ENCODE results near the gene MAML1. TPM values are rescaled to one million over a fixed set of nuclear protein-coding genes. Genes with fewer than 3 reads are reported as not detected.
"Not testable (repeated sequence)": the region's sequence is repeated elsewhere in the genome, so short reads cannot be mapped to it uniquely, and the experiment has no call there.

The MAML1 gene, protein sequence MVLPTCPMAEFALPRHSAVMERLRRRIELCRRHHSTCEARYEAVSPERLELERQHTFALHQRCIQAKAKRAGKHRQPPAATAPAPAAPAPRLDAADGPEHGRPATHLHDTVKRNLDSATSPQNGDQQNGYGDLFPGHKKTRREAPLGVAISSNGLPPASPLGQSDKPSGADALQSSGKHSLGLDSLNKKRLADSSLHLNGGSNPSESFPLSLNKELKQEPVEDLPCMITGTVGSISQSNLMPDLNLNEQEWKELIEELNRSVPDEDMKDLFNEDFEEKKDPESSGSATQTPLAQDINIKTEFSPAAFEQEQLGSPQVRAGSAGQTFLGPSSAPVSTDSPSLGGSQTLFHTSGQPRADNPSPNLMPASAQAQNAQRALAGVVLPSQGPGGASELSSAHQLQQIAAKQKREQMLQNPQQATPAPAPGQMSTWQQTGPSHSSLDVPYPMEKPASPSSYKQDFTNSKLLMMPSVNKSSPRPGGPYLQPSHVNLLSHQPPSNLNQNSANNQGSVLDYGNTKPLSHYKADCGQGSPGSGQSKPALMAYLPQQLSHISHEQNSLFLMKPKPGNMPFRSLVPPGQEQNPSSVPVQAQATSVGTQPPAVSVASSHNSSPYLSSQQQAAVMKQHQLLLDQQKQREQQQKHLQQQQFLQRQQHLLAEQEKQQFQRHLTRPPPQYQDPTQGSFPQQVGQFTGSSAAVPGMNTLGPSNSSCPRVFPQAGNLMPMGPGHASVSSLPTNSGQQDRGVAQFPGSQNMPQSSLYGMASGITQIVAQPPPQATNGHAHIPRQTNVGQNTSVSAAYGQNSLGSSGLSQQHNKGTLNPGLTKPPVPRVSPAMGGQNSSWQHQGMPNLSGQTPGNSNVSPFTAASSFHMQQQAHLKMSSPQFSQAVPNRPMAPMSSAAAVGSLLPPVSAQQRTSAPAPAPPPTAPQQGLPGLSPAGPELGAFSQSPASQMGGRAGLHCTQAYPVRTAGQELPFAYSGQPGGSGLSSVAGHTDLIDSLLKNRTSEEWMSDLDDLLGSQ
- total RNA-seq (10 to 100 TPM; 26.4 to 51.2 (median 35.5) TPM), polyA plus RNA-seq (10 to 100 TPM in 1 of 2 donors, 1 to 10 TPM in 1; 3.5 to 12.3 TPM), total RNA-seq (61.6 reads per million, percentile 75 among the genes with 10 or more reads in this experiment)

DNA sequence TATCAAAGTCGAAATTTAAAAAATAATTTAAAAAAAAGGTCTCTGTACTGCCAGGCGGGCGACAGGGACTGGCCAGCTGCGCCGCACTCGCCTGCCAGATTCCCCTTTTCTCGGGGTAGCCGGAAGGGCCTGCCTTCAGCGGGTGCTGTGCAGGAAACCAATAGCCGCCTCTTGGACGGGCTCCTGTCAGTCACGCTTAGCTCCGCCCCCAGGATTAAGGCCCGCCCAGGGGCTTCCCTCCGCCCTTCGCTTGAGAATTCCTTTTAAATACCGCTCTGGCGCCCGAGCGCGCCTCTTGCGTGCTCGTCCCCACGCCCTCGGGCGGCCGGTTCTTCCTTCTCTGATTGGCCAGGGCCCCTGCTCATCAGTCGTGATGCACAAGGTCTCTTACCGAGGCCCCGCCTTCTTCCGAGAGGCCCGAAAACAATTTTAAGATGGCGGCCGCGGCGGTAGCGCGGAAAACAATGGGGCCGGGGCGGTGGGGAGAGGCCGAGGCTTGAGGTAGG, at the start of gene MAML1:
MAML1 (plus strand) TSS at position 411 of the 506 bp plus-strand sequence. CDS start 291 bp downstream, outside the sequence.
- H3K4me3 Mint-ChIP-seq, result peak within 1 kb of the TSS; percentile 91 to 96 (median 94)
- H3K4me1 ChIP-seq (ENCODE audit: control insufficient read depth in 2 of 2, insufficient read depth in 2 of 2, low read length in 2 of 2), result peaks cover 25 to 35% of the 10 kb centered on the region in 2 donors
- H3K27me3 Mint-ChIP-seq, result no peaks in the 10 kb centered on the region
- peak; percentile 95 to 100 (median 99) for DNase-seq
- H3K4me3 ChIP-seq (ENCODE audit: low read length), result peak within 1 kb of the TSS; percentile 70
- H3K36me3 ChIP-seq (ENCODE audit: control insufficient read depth in 2 of 3, insufficient read depth in 3 of 3, low read length in 3 of 3), result peaks cover 2 to 20% (median 5%) of the 10 kb centered on the region in 3 experiments
- no peaks in the 10 kb centered on the region for H3K9me3 Mint-ChIP-seq
- no peaks in the 10 kb centered on the region for H3K9me3 ChIP-seq (ENCODE audit: control insufficient read depth in 2 of 3, low read length in 3 of 3)
- peak within 1 kb of the TSS; percentile 100 for H3K27ac ChIP-seq (ENCODE audit: low read depth, low read length)
- ChIA-PET POLR2A (interaction anchor here (0.7 to 5.7 kb wide), 24 partner anchors 10 to 182 kb away, joined by 3 to 45 read pairs (median 4); partner anchors contain the start of genes HNRNPH1, LTC4S, RUFY1 and SQSTM1), CTCF (interaction anchor here (0.9 kb wide), 1 partner anchor 61 kb away, joined by 3 read pairs; the partner anchor contains the start of gene LTC4S)
- peaks cover 21 to 52% (median 38%) of the 10 kb centered on the region in 7 donors for H3K4me1 Mint-ChIP-seq
- ATAC-seq, result peak; percentile 97
- H3K36me3 Mint-ChIP-seq, result peaks cover 0 to 27% (median 5%) of the 10 kb centered on the region in 5 donors
- intact Hi-C loops (cut with micrococcal nuclease), result loop anchor here (1.0 to 2.0 kb wide), 14 partner anchors 30 to 358 kb away; partner anchors contain the start of genes CANX (in 2 of the 2), HNRNPH1 (in 2 of the 2), RUFY1 (in 2 of the 2) and MRNIP (in 1 of the 2)
- peak within 1 kb of the TSS; percentile 84 to 99 (median 95) for H3K27ac Mint-ChIP-seq
- H3K27me3 ChIP-seq (ENCODE audit: control insufficient read depth in 2 of 2, insufficient read depth in 2 of 2, low read length in 2 of 2), result no peaks in the 10 kb centered on the region

DNA sequence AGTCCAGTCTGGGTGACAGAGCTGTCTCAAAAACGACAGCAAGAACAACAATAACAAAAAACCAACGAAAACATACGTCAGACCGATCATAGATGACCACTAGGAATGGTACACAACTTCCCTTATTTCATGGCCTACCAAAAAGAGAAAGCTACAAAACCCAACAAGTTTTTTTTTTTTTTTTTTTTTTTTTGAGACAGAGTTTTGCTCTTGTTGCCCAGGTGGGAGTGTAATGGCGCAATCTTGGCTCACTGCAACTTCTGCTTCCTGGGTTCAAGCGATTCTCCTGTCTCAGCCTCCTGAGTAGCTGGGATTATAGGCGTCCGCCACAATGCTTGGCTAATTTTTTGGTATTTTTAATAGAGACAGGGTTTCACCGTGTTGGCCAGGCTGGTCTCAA, 43.4 kb upstream of the MAML1 start:
- H3K27ac ChIP-seq (ENCODE audit: low read depth, low read length); H3K27me3 ChIP-seq (ENCODE audit: control insufficient read depth in 2 of 2, insufficient read depth in 2 of 2, low read length in 2 of 2); H3K4me3 ChIP-seq (ENCODE audit: low read length); H3K4me1 Mint-ChIP-seq; ATAC-seq; H3K27me3 Mint-ChIP-seq; H3K36me3 ChIP-seq (ENCODE audit: control insufficient read depth in 2 of 3, insufficient read depth in 3 of 3, low read length in 3 of 3); POLR2A ChIA-PET; DNase-seq; H3K4me3 Mint-ChIP-seq; H3K9me3 Mint-ChIP-seq; H3K36me3 Mint-ChIP-seq; H3K9me3 ChIP-seq (ENCODE audit: control insufficient read depth in 2 of 3, low read length in 3 of 3); intact Hi-C loops (cut with micrococcal nuclease); CTCF ChIA-PET; H3K4me1 ChIP-seq (ENCODE audit: control insufficient read depth in 2 of 2, insufficient read depth in 2 of 2, low read length in 2 of 2); H3K27ac Mint-ChIP-seq: not testable (repeated sequence)

DNA sequence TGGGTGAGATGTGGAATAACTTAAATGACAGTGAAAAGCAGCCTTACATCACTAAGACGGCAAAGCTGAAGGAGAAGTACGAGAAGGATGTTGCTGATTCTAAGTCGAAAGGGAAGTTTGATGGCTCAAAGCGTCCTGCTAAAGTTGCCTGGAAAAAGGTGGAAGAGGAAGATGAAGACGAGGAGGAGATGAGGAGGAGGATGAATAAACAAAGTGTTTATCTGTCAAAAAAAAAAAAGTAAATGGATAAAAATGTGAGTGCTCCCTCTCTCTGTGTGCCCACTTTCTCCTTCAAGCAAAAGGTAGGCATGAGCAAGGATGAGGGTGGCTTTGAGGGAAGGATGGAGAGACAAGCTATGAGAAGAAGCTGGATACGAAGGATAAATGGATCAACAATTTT, 38.1 kb upstream of the MAML1 start:
- Histone ChIP-seq H3K4me1 (ENCODE audit: control insufficient read depth in 2 of 2, insufficient read depth in 2 of 2, low read length in 2 of 2) (peaks cover 12 to 17% of the 10 kb centered on the region in 2 donors), H3K27me3 (ENCODE audit: control insufficient read depth in 2 of 2, insufficient read depth in 2 of 2, low read length in 2 of 2) (no peaks in the 10 kb centered on the region), H3K4me3 (ENCODE audit: low read length) (no peak overlapping the region), H3K36me3 (ENCODE audit: control insufficient read depth in 2 of 3, insufficient read depth in 3 of 3, low read length in 3 of 3) (peaks cover 0 to 6% (median 0%) of the 10 kb centered on the region in 3 experiments), H3K9me3 (ENCODE audit: control insufficient read depth in 2 of 3, low read length in 3 of 3) (no peaks in the 10 kb centered on the region), H3K27ac (ENCODE audit: low read depth, low read length) (no peak overlapping the region)
- Mint-ChIP-seq H3K27ac (peak overlapping the region in 3 of 9 donors; percentile 26 to 70 (median 45)), H3K4me1 (peaks cover 4 to 30% (median 26%) of the 10 kb centered on the region in 7 donors), H3K36me3 (peaks cover 0 to 6% (median 3%) of the 10 kb centered on the region in 5 donors), H3K9me3 (no peaks in the 10 kb centered on the region), H3K4me3 (peak overlapping the region in 1 of 10 donors; percentile 5), H3K27me3 (no peaks in the 10 kb centered on the region)
- DNase-seq, result no peak
- ChIA-PET POLR2A (interaction anchor here (0.6 to 4.4 kb wide), 5 partner anchors 9 to 71 kb away, joined by 3 to 29 read pairs (median 6); partner anchors contain the start of genes CBY3 and HNRNPH1), CTCF (interaction anchor here (0.6 to 0.8 kb wide), 2 partner anchors 15 to 16 kb away, joined by 3 read pairs; no protein-coding TSS in a partner anchor)
- no peak for ATAC-seq
- intact Hi-C loops (cut with micrococcal nuclease), result no loop called here

DNA sequence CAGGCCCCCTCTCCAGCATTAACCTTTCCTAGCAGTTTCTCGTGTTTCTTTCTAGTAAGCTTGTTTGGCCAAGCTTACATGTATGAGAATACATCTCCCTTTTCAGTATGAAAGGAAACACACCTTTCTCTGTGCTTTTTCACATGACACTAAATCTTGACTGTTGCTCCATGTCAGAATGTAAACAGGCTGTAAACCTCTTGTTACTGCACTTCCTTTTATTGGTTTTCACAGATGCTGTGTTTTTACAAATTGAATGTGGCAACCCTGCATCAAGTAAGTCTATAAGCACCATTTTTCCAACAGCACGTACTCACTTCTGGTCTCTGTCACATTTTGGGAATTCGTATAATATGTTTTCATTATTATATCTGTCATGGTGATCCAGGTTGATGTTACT, 36.0 kb upstream of the MAML1 start:
- peaks cover 21 to 23% of the 10 kb centered on the region in 2 donors for H3K4me1 ChIP-seq (ENCODE audit: control insufficient read depth in 2 of 2, insufficient read depth in 2 of 2, low read length in 2 of 2)
- CTCF ChIA-PET, result interaction anchor here (1.3 kb wide), 1 partner anchor 17 kb away, joined by 3 read pairs; no protein-coding TSS in a partner anchor
- intact Hi-C loops (cut with micrococcal nuclease), result loop anchor here in 1 of 2 donors (5.0 kb wide), 2 partner anchors 101 to 211 kb away; partner anchors contain the start of gene TBC1D9B

DNA sequence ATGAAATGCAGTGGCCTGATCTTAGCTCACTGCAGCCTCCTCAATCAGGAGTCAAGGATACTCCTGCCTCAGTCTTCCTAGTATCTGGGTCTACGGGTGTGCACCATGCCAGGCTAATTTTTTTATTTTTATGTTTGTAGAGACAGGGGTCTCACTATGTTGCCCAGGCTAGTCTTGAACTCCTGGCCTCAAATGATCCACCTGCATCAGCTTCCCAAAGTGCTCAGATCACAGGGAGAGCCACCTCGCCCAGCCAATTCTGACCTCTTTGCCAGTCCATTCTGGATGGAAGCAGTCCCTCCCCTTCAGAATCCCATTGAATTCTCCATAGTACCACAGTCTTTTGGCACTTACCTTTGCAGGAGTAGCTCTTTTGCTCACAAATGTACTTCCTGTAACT, 35.5 kb upstream of the MAML1 start:
- H3K27me3 ChIP-seq (ENCODE audit: control insufficient read depth in 2 of 2, insufficient read depth in 2 of 2, low read length in 2 of 2), result no peaks in the 10 kb centered on the region
- peak overlapping the region; percentile 94 to 100 (median 98) for H3K27ac Mint-ChIP-seq
- no peak overlapping the region for H3K4me3 ChIP-seq (ENCODE audit: low read length)
- H3K36me3 ChIP-seq (ENCODE audit: control insufficient read depth in 2 of 3, insufficient read depth in 3 of 3, low read length in 3 of 3), result peaks cover 0 to 6% (median 0%) of the 10 kb centered on the region in 3 experiments
- DNase-seq, result no peak
- H3K4me1 Mint-ChIP-seq, result peaks cover 15 to 44% (median 40%) of the 10 kb centered on the region in 7 donors
- no peaks in the 10 kb centered on the region for H3K9me3 Mint-ChIP-seq
- peak overlapping the region; percentile 88 for H3K27ac ChIP-seq (ENCODE audit: low read depth, low read length)
- peaks cover 21 to 23% of the 10 kb centered on the region in 2 donors for H3K4me1 ChIP-seq (ENCODE audit: control insufficient read depth in 2 of 2, insufficient read depth in 2 of 2, low read length in 2 of 2)
- no peaks in the 10 kb centered on the region for H3K9me3 ChIP-seq (ENCODE audit: control insufficient read depth in 2 of 3, low read length in 3 of 3)
- peaks cover 0 to 15% (median 4%) of the 10 kb centered on the region in 5 donors for H3K36me3 Mint-ChIP-seq
- H3K4me3 Mint-ChIP-seq, result peak overlapping the region in 9 of 10 donors; percentile 36 to 96 (median 89)
- CTCF ChIA-PET, result interaction anchor here (0.9 to 1.3 kb wide), 2 partner anchors 18 to 66 kb away, joined by 3 read pairs; no protein-coding TSS in a partner anchor
- no peak for ATAC-seq
- no peaks in the 10 kb centered on the region for H3K27me3 Mint-ChIP-seq
- intact Hi-C loops (cut with micrococcal nuclease), result loop anchor here in 1 of 2 donors (5.0 kb wide), 2 partner anchors 100 to 210 kb away; partner anchors contain the start of gene TBC1D9B
- POLR2A ChIA-PET, result interaction anchor here (0.9 to 4.4 kb wide), 8 partner anchors 16 to 138 kb away, joined by 3 to 29 read pairs (median 5); partner anchors contain the start of genes CBY3, HNRNPH1 and MAML1

More for the DNA sequence above, 36.0 kb upstream of the MAML1 start:
- Histone ChIP-seq H3K9me3 (ENCODE audit: control insufficient read depth in 2 of 3, low read length in 3 of 3) (no peaks in the 10 kb centered on the region), H3K27me3 (ENCODE audit: control insufficient read depth in 2 of 2, insufficient read depth in 2 of 2, low read length in 2 of 2) (no peaks in the 10 kb centered on the region), H3K4me3 (ENCODE audit: low read length) (no peak overlapping the region), H3K36me3 (ENCODE audit: control insufficient read depth in 2 of 3, insufficient read depth in 3 of 3, low read length in 3 of 3) (peaks cover 0 to 6% (median 0%) of the 10 kb centered on the region in 3 experiments), H3K27ac (ENCODE audit: low read depth, low read length) (no peak overlapping the region)
- Mint-ChIP-seq H3K9me3 (no peaks in the 10 kb centered on the region), H3K27me3 (no peaks in the 10 kb centered on the region), H3K4me3 (peak overlapping the region in 4 of 10 donors; percentile 29 to 92 (median 60)), H3K36me3 (peaks cover 0 to 12% (median 4%) of the 10 kb centered on the region in 5 donors), H3K4me1 (peaks cover 14 to 41% (median 38%) of the 10 kb centered on the region in 7 donors), H3K27ac (peak overlapping the region in 6 of 9 donors; percentile 48 to 100 (median 96))
- ATAC-seq (no peak), DNase-seq (no peak)
- POLR2A ChIA-PET, result interaction anchor here (0.9 to 4.4 kb wide), 7 partner anchors 16 to 137 kb away, joined by 4 to 29 read pairs (median 5); partner anchors contain the start of genes CBY3 and HNRNPH1

Data from naive thymus-derived CD4-positive, alpha-beta T cell (primary cell).